GM12873 (cell line): ENCODE results near the gene RAB4B.

Source experiments
- TF ChIP-seq, protein P1 (sequence below): IDR thresholded peaks from 2 replicates; pipeline ENCODE4 v1.5.1; 2012; ENCODE audit warnings: low read depth, mild to moderate bottlenecking, moderate library complexity, low read length, control low read depth; ENCODE audit not compliant: insufficient read depth; ENCODE audit errors: missing control alignments

The RAB4B gene

DNA sequence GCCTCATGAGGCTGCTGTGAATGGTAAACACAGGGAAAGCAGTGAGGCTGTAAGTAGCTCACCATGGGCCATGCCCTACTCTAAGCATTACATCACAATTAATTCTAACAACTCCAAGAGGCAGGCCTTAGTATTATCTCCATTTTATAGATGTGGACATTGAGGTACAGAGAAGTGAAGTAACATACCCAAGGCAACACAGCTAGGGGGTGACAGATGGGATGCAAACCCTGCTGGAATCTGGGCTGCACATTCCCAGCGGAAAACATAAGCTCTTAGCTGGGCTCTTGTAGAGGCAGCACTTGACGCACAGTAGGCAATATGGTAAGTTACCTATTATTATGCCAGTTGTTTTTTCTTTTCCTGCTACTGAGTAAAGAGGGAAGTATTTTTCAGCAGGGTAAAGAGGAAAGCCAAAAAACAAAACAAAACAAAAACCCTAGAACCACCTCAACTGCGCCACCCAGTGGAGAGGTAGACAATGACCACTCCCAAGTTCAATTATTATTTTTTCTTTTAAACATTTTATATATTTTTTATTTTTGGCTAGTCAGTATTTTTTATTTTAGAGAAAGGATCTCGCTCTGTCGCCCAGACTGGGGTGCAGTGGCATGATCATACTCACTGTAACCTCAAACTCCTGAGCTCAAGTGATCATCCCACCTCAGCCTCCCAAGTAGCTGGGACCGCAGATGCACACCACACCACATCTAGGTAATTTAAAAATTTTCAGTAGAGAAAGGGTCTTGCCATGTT, 41.6 kb downstream of the RAB4B start:
- TF ChIP-seq, protein P1, sequence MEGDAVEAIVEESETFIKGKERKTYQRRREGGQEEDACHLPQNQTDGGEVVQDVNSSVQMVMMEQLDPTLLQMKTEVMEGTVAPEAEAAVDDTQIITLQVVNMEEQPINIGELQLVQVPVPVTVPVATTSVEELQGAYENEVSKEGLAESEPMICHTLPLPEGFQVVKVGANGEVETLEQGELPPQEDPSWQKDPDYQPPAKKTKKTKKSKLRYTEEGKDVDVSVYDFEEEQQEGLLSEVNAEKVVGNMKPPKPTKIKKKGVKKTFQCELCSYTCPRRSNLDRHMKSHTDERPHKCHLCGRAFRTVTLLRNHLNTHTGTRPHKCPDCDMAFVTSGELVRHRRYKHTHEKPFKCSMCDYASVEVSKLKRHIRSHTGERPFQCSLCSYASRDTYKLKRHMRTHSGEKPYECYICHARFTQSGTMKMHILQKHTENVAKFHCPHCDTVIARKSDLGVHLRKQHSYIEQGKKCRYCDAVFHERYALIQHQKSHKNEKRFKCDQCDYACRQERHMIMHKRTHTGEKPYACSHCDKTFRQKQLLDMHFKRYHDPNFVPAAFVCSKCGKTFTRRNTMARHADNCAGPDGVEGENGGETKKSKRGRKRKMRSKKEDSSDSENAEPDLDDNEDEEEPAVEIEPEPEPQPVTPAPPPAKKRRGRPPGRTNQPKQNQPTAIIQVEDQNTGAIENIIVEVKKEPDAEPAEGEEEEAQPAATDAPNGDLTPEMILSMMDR = peak; percentile 62

DNA sequence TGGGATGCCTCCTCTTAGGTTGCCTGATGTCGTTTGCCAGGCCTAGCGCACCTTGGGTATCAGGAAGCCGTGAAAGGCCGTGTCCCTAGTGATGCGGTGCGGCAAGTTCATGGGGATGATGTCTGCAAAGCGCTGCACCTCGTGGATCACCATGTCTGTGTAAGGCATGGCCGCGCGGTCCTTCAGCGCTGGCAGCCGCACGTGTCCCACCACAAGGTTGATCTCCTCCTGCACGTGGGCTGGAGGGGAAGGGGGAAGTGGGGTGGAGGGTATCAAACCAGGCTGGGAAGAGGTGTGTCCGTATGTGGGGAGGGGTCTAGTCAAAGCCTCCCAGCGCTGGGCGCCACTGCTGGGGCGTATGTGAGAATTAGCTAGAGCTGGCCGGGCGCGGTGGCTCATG, 44.1 kb downstream of the RAB4B start:
- TF ChIP-seq, protein P1 = no peak

DNA sequence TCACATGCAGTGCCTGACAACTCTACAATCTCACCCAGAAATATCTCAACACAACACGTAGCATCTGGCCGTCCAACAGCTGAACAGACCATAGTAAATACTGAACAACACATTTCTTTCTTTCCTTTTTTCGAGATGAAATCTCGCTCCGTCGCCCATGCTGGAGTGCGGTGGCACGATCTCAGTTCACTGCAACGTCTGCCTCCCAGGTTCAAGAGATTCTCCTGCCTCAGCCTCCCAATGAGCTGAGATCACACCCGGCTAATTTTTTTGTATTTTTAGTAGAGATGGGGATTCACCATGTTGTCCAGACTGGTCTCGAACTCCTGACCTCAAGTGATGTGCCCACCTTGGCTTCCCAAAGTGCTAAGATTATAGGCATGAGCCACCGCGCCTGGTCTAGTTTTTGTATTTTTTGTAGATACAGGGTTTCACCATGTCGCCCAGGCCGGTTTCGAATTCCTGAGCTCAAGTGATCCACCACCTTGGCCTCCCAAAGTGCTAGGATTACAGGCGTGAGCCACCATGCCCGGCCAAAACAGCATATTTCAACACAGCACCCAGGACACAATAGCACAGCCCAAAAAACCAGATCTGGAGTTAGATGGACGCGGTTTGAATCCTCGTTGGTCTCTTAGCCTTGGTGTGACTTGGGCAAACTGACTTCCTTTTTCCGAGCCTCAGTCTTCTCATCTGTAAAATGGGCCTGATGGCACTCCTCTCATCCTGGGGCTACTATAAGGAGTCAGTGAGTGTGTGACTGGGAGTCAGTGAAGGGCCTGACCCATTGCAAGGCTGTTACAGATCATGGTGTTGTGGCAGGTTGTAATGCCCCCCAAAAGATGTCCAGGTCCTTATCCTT, 49.6 kb downstream of the RAB4B start:
- TF ChIP-seq, protein P1 = no peak

DNA sequence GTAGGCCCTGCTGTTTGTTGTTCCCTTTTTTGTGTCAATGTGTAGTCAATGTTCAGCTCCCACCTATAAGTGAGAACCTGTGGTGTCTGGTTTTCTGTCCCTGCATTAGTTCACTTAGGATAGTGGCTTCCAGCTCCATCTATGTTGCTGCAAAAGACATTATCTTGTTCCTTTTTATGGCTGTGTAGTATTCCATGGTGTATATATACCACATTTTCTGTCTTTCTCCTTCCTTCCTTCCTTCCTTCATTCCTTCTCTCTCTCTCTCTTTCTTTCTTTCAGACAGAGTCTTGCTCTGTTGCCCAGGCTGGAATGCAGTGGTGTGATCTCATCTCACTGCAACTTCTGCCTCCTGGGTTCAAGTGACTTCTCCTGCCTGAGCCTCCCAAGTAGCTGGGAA, 51.2 kb downstream of the RAB4B start:
- TF ChIP-seq, protein P1 = no peak

DNA sequence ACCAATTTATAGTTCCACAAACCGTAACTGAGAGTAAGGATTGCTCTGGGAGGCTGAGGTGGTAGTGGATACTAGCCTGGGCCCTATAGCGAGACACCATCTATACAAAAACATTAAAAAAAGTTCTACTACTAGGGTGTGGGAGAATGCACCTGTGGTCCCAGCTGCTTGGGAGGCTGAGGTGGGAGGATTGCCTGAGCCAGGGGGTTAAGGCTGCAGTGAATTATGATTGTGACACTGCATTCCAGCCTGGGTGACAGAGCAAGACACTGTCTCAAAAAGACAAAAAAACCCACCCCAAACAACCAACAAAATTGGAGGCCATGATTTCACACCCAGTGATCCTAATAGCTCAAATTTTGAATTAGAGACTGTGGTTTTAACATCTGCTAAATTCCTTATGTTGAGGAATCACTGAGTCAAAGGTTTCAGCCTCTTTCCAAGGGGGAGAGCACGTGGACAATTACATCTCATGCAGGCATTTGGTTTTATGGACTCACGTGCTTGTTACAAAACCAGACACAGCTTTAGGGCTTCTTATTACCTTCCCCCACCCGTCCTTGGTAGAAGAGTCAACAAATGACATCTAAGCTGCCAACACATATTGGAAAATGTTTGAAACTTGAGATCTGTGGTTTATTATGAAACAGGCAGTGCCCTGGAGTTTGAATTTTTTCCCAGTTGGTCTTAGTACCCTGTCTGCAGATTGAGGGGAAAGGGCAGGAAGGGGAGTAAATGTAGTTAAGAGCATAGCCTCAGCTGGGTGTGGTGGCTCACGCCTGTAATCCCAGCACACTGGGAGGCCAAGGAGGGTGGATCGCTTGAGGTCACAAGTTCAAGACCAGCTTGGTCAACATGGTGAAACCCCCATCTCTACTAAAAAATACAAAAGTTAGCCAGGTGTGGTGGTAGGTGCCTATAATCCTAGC, 53.7 kb downstream of the RAB4B start:
- TF ChIP-seq, protein P1 = no peak

DNA sequence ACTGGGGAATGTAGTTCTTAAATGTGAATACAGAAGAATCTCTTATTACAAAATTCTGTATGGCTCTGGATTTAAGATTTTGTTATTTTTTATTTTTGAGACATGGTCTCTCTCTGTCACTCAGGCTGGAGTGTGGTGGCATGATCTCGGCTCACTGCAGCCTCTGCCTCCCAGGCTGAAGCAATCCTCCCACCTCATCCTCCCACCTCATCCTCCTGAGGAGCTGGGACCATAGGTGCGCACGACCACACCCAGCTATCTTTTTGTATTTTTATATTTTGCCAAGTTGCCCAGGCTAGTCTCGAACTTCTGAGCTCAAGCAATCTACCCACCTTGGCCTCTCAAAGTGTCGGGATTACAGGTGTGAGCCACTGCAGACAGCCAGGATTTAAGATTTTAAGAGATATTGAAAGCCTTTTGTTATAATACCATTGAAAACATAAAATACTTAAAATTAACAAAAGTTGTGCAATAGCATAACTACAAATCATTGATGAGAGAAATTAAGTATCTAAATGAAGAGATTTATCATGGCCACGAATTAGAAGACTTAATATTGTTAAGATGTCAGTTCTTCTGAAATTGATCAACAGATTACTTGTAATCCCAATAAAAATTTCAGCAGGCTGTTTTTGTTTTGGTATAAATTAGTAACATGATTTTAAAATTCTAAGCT, 58.8 kb downstream of the RAB4B start:
- TF ChIP-seq, protein P1 = no peak
